HG02884 (cell line): Measurements from ENCODE around the gene C12orf42.

Source experiments
- ATAC-seq: cut with Tn5 transposase; IDR thresholded peaks from one replicate; pipeline ENCODE4 v1.9.1; 2021; ENCODE audit warnings: mild to moderate bottlenecking, moderate library complexity; ENCODE audit not compliant: unreplicated experiment

C12orf42 gene

DNA sequence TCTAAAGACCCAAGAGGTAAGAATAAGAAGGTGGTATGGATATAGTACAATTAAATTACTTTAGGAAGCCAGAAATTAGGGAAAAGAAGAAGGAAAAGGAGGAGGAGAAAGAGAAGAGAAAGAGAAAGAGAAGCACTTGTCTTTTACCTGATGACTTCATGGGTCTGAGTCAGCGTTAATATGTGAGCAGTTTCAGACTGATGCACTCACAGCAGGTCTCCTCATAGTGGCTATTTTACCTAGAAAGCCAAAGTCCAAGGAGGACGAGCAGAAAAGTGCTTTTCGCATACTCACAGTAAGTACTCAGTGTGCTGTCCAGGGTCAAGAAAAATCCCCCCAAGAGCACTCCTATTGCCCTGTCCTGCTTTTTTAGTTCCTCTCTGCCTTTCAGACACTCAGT, 222.1 kb downstream of the C12orf42 start:
- ATAC-seq: no peak

DNA sequence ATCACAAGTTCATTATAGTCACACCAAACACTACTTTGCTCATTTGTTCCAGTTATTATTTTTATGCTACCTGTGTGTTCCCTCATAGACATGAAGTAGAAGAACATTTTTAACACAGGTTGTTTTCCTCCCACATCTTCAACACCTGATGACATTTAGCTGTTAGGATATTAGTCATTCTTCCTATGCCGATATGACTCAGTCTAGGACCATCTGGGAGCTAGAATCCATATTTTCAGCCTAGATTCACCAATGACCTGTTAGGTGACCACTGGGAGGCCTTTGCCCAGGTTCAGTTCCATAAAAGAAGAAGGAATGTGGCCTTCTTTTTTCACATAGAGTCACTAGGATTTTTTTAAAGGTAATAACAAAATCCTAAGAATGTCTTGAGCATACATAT, 222.8 kb downstream of the C12orf42 start:
- ATAC-seq: no peak

- no peak for ATAC-seq
Measured at GRCh38 chr12:103269946-103270345, 225.8 kb downstream of the C12orf42 start.

GRCh38 chr12:103268831-103269514, 226.8 kb downstream of the C12orf42 start:
- ATAC-seq: no peak

- no peak for ATAC-seq
Measured at GRCh38 chr12:103257763-103258162, 238.0 kb downstream of the C12orf42 start.
